HEK293T (cell line): Measurements from ENCODE around the gene CADPS2.

ENCODE experiments used
- ARNT ChIP-seq: fragments of 450-650 bp; IDR thresholded peaks from 2 replicates; pipeline ENCODE4 v1.6.1; 2017; ENCODE audit warnings: mild to moderate bottlenecking
- BHLHE40 ChIP-seq: fragments of 450-650 bp; IDR thresholded peaks from 2 replicates; pipeline ENCODE4 v1.6.1; 2016; ENCODE audit warnings: mild to moderate bottlenecking, moderate library complexity, borderline replicate concordance
- ELF4 ChIP-seq: fragments of 450-650 bp; IDR thresholded peaks from 2 replicates; pipeline ENCODE4 v1.6.1; 2017; ENCODE audit warnings: antibody characterized with exemption
- FOXA1 ChIP-seq: fragments of 450-650 bp; IDR thresholded peaks from 2 replicates; pipeline ENCODE4 v1.6.1; 2016; ENCODE audit warnings: mild to moderate bottlenecking
- FOXK2 ChIP-seq: fragments of 450-650 bp; IDR thresholded peaks from 2 replicates; pipeline ENCODE4 v1.6.1; 2016; ENCODE audit warnings: mild to moderate bottlenecking
- FOXM1 ChIP-seq: fragments of 450-650 bp; IDR thresholded peaks from 2 replicates; pipeline ENCODE4 v1.6.1; 2017; ENCODE audit warnings: mild to moderate bottlenecking, borderline replicate concordance
- LEF1 ChIP-seq: fragments of 450-650 bp; IDR thresholded peaks from 2 replicates; pipeline ENCODE4 v1.6.1; 2017; ENCODE audit warnings: mild to moderate bottlenecking, borderline replicate concordance
- NFRKB ChIP-seq: fragments of 450-650 bp; IDR thresholded peaks from 2 replicates; pipeline ENCODE4 v1.6.1; 2016; ENCODE audit warnings: mild to moderate bottlenecking, moderate library complexity
- SP1 ChIP-seq: fragments of 450-650 bp; IDR thresholded peaks from 2 replicates; pipeline ENCODE4 v1.6.1; 2017
- TARDBP ChIP-seq: fragments of 450-650 bp; IDR thresholded peaks from 2 replicates; pipeline ENCODE4 v1.6.1; 2016
- ZNF384 ChIP-seq: fragments of 450-650 bp; IDR thresholded peaks from 2 replicates; pipeline ENCODE4 v1.6.1; 2016
- TF ChIP-seq, protein P1 (sequence below): fragments of 450-650 bp; IDR thresholded peaks from 2 replicates; pipeline ENCODE4 v1.6.1; 2016

- TF ChIP-seq FOXA1 (no peak), BHLHE40 (no peak), SP1 (no peak), LEF1 (no peak), TARDBP (no peak), FOXM1 (no peak), ELF4 (no peak), NFRKB (no peak), ZNF384 (no peak), FOXK2 (no peak), ARNT (no peak)
- TF ChIP-seq, protein P1, sequence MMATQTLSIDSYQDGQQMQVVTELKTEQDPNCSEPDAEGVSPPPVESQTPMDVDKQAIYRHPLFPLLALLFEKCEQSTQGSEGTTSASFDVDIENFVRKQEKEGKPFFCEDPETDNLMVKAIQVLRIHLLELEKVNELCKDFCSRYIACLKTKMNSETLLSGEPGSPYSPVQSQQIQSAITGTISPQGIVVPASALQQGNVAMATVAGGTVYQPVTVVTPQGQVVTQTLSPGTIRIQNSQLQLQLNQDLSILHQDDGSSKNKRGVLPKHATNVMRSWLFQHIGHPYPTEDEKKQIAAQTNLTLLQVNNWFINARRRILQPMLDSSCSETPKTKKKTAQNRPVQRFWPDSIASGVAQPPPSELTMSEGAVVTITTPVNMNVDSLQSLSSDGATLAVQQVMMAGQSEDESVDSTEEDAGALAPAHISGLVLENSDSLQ: no peak
Measured at GRCh38 chr7:122672536-122672935, 213.7 kb downstream of the CADPS2 start.
